ENCODE results near the gene SLC22A1.
"Not testable (repeated sequence)": the region's sequence is repeated elsewhere in the genome, so short reads cannot be mapped to it uniquely, and the experiment has no call there.

SLC22A1 gene

GRCh38 chr6:160088069-160088783 lies 33.4 kb upstream of the SLC22A1 start:
- no peaks in the 10 kb centered on the region for H3K9me3 ChIP-seq
- no peaks in the 10 kb centered on the region for H3K27me3 ChIP-seq (ENCODE audit: low read depth)
- peaks cover 57% of the 10 kb centered on the region for H3K36me3 ChIP-seq (replicated peaks)
- in situ Hi-C loops (cut with MboI; ENCODE audit: low sequenced_read_pairs) = no loop called here
- H3K4me1 ChIP-seq = no peaks in the 10 kb centered on the region
- H3K4me3 ChIP-seq = no peak overlapping the region
- peak in 1 of 2 experiments; percentile 59 for DNase-seq (ENCODE audit: low spot score in 2 of 2)

DNA sequence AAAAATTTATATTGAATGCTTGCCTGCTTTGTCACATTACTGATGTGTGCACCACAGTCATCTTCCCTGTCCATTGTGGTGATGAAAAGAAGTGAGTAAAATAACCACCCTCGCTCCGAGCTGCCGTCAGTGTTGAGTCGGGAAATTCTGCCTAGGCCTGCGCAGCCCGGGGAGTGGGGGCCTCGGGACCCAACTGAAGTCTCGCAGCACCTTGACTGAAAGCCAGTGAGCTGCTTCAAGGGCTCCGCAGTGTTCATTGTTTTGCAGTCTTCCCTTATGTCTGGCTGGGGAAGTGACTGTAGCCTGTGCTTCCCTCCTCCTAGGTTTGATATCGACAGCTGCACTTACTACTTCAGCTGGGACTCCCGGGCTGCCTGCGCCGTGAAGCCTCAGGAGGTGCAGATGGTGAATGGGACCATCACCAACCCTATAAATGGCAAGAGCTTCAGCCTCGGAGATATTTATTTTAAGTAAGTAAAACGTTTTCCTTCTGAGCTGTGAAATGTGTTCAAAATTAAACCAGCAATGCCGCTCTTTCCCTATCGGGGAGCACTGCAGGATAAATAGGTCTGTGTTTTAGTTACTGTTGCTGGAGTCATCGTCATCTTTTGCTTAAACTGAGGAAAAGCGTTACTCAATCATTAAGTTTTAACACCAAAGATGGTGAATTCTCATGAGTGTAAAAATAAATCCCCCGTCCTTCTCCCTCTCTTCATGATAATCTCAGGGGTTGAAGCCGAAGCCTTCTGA lies 32.7 kb upstream of the SLC22A1 start:
- no peaks in the 10 kb centered on the region for H3K4me1 ChIP-seq
- in situ Hi-C loops (cut with MboI; ENCODE audit: low sequenced_read_pairs) = no loop called here
- no peaks in the 10 kb centered on the region for H3K9me3 ChIP-seq
- no peak for DNase-seq (ENCODE audit: low spot score in 2 of 2)
- no peak overlapping the region for H3K4me3 ChIP-seq
- H3K36me3 ChIP-seq (replicated peaks) = peaks cover 59% of the 10 kb centered on the region
- no peaks in the 10 kb centered on the region for H3K27me3 ChIP-seq (ENCODE audit: low read depth)

DNA sequence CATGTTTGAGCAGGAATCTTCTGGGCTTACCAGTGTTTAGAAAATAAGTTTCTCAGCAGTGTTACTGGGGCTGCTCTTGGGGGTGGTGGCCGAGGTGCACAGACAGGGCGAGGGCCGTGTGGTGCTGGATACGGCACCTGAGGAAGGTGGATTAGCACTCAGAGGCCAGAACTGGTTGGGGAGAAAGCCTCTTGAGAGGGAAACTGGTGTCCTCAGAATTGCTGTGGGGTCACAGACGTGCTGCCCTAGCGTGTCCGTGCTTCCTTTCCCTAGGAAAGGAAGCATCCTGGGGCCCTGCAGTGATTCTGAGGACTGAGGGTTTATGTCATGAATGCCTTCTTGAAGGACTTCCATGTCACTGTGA lies 32.1 kb upstream of the SLC22A1 start:
- DNase-seq (ENCODE audit: low spot score in 2 of 2) = no peak
- no peaks in the 10 kb centered on the region for H3K4me1 ChIP-seq
- H3K9me3 ChIP-seq = no peaks in the 10 kb centered on the region
- in situ Hi-C loops (cut with MboI; ENCODE audit: low sequenced_read_pairs) = no loop called here
- peaks cover 60% of the 10 kb centered on the region for H3K36me3 ChIP-seq (replicated peaks)
- no peak overlapping the region for H3K4me3 ChIP-seq
- no peaks in the 10 kb centered on the region for H3K27me3 ChIP-seq (ENCODE audit: low read depth)

GRCh38 chr6:160090442-160091239 lies 31.0 kb upstream of the SLC22A1 start:
- DNase-seq (ENCODE audit: low spot score in 2 of 2); H3K27me3 ChIP-seq (ENCODE audit: low read depth); H3K4me1 ChIP-seq; H3K4me3 ChIP-seq; in situ Hi-C loops (cut with MboI; ENCODE audit: low sequenced_read_pairs); H3K9me3 ChIP-seq: not testable (repeated sequence)
- H3K36me3 ChIP-seq (replicated peaks) = peaks cover 59% of the 10 kb centered on the region

DNA sequence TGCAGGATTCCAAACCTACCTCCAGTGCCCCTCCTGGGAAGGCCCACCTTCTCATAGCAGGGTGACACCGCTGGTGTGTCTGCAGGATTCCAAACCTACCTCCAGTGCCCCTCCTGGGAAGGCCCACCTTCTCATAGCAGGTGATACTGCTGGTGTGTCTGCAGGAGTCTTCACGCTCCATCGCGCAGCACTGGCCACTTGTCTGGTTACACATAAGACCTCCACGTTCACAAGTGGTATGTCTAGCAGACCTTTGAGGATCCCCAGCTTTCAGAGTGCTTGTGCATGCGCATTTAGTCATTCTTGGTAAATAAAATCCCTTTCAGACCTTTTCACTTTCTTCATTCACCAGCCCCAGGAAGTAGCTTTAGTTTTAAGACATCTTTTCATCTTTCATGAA lies 29.4 kb upstream of the SLC22A1 start:
- H3K9me3 ChIP-seq; DNase-seq (ENCODE audit: low spot score in 2 of 2); H3K4me3 ChIP-seq; H3K27me3 ChIP-seq (ENCODE audit: low read depth); in situ Hi-C loops (cut with MboI; ENCODE audit: low sequenced_read_pairs); H3K4me1 ChIP-seq: not testable (repeated sequence)
- peaks cover 60% of the 10 kb centered on the region for H3K36me3 ChIP-seq (replicated peaks)

GRCh38 chr6:160092602-160093001 lies 29.0 kb upstream of the SLC22A1 start:
- H3K4me3 ChIP-seq = no peak overlapping the region
- no peaks in the 10 kb centered on the region for H3K4me1 ChIP-seq
- no peaks in the 10 kb centered on the region for H3K9me3 ChIP-seq
- H3K36me3 ChIP-seq (replicated peaks) = peaks cover 58% of the 10 kb centered on the region
- no peaks in the 10 kb centered on the region for H3K27me3 ChIP-seq (ENCODE audit: low read depth)
- DNase-seq (ENCODE audit: low spot score in 2 of 2) = no peak
- in situ Hi-C loops (cut with MboI; ENCODE audit: low sequenced_read_pairs) = no loop called here

DNA sequence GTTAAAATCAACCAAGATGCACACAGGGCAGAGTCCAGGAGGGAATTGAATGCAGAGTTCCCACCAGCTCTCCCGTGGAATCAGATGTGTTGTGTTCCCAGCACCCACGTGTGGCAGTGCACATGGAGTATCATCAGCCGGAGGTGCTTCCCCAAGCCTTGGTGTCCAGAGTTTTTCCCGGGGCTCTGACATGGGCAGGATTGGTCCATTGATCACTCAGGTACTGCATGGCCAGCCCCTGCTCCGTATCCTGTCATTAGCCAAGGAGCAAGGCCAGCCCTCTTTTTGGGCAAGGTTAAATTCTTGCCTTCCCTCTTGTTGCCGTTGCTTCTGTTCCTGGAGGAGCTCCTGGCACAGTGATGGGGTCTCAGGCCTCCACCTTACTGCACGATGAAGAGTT lies 28.6 kb upstream of the SLC22A1 start:
- H3K4me3 ChIP-seq = no peak overlapping the region
- in situ Hi-C loops (cut with MboI; ENCODE audit: low sequenced_read_pairs) = no loop called here
- peaks cover 55% of the 10 kb centered on the region for H3K36me3 ChIP-seq (replicated peaks)
- no peaks in the 10 kb centered on the region for H3K9me3 ChIP-seq
- no peaks in the 10 kb centered on the region for H3K27me3 ChIP-seq (ENCODE audit: low read depth)
- DNase-seq (ENCODE audit: low spot score in 2 of 2) = no peak
- H3K4me1 ChIP-seq = no peaks in the 10 kb centered on the region

GRCh38 chr6:160093946-160094345 lies 27.7 kb upstream of the SLC22A1 start:
- H3K27me3 ChIP-seq (ENCODE audit: low read depth) = no peaks in the 10 kb centered on the region
- no peaks in the 10 kb centered on the region for H3K4me1 ChIP-seq
- H3K36me3 ChIP-seq (replicated peaks) = peaks cover 53% of the 10 kb centered on the region
- no peak overlapping the region for H3K4me3 ChIP-seq
- in situ Hi-C loops (cut with MboI; ENCODE audit: low sequenced_read_pairs) = no loop called here
- no peaks in the 10 kb centered on the region for H3K9me3 ChIP-seq
- DNase-seq (ENCODE audit: low spot score in 2 of 2) = no peak

DNA sequence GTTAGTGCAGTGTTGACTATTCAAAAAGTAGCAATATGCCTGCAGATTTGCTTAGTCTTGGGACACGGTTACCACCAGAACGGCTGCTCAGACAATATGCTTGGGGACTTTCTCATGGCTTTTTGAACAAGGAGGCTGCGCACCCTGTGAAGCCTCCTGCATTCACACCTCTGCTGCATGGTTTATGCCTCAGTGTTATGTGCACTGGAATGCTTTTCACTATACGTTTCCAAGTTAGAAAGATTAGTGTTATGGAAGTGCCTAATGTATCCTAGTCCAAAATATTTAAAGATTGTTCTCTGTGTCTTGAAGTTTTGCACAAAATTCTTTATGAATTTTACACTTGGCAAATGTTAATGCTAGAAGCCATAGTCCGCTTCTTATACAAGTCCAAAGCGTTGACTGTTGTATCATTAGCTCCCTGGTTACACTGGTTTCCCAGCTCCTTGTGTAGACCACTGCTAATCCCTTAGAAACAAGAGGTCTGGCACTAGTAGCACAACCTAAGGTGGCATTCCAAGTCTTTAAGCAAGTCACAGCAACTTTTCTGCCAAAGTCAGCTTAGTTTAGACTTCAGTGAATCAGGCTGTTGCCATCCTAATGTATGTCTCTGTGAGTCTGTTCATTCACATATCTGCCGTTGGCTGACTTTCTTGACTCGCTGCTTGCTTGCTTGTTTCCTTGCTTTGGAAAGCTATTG lies 26.3 kb upstream of the SLC22A1 start:
- in situ Hi-C loops (cut with MboI; ENCODE audit: low sequenced_read_pairs) = no loop called here
- no peak for DNase-seq (ENCODE audit: low spot score in 2 of 2)
- peaks cover 41% of the 10 kb centered on the region for H3K36me3 ChIP-seq (replicated peaks)

DNA sequence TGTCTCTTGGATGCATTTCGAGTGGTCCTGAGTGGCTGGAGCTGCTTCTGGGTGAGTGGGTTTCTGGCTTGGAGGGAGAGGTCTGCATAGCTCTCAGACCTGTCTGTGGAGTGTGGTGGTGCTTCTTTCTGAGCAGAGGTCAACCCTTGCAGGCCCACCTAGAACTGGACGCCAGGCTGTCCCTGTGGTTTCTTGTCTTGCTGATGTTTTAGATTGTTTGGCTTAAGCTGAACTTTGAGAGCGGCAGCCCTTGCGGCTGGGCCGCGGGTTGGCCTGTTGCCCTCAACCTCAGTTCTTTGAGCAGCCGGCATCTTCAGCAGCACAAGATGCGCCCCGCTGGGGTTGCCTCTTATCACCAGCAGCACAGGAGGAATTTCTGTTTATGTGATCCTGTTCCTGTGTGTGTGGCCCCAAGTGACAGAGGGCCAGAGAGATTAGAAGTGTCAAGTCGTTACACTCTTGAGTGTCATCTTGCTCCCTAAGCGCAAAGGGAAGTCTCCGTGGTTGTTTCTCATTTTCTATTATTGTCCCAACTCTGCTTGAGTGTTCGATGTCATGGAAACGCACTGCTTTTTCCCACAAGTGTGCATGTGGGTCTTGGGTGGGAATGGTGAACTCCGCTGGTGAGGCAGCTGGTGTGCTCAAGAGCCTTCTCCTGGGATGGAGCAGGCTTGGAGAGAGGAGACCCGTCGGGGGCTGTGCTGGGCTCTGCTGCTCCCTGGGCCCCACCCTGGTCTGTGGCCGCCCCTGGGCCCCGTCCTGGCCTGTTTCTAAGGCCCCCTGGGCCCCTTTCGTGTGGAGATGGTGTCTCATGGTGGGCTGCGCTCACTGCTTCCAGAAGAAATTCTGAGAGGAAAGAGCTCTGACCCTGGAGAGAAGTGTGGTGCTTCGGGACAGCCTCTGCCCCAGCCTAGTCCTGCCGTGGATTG lies 20.1 kb upstream of the SLC22A1 start:
- in situ Hi-C loops (cut with MboI; ENCODE audit: low sequenced_read_pairs) = no loop called here
- H3K9me3 ChIP-seq = no peaks in the 10 kb centered on the region
- H3K4me3 ChIP-seq = no peak overlapping the region
- peaks cover 24% of the 10 kb centered on the region for H3K36me3 ChIP-seq (replicated peaks)
- no peaks in the 10 kb centered on the region for H3K4me1 ChIP-seq
- no peaks in the 10 kb centered on the region for H3K27me3 ChIP-seq (ENCODE audit: low read depth)
- no peak for DNase-seq (ENCODE audit: low spot score in 2 of 2)

More for the DNA sequence above, 26.3 kb upstream of the SLC22A1 start:
- no peak overlapping the region for H3K4me3 ChIP-seq
- H3K27me3 ChIP-seq (ENCODE audit: low read depth) = no peaks in the 10 kb centered on the region
- H3K9me3 ChIP-seq = no peaks in the 10 kb centered on the region
- no peaks in the 10 kb centered on the region for H3K4me1 ChIP-seq

DNA sequence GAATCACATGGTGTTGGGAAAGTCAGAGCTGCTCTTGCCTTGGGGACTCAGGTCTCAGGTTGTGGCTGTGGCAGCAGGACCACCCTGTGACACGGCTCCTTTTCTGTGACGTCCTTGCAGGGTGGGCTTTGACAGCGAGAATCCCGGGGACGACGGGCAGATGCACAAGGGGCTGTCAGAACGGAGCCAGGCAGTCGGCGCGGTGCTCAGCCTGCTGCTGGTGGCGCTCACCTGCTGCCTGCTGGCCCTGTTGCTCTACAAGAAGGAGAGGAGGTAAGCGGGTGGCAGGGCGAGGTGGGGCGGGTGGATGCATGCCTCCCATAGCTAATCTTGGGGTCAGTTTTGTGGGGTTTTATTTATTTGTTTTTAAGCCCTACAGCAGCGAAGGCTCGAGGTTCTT lies 19.2 kb upstream of the SLC22A1 start:
- in situ Hi-C loops (cut with MboI; ENCODE audit: low sequenced_read_pairs) = no loop called here
- Histone ChIP-seq H3K4me1 (no peaks in the 10 kb centered on the region), H3K27me3 (ENCODE audit: low read depth) (no peaks in the 10 kb centered on the region), H3K36me3 (replicated peaks) (peaks cover 20% of the 10 kb centered on the region), H3K9me3 (no peaks in the 10 kb centered on the region), H3K4me3 (no peak overlapping the region)
- DNase-seq (ENCODE audit: low spot score in 2 of 2) = no peak

DNA sequence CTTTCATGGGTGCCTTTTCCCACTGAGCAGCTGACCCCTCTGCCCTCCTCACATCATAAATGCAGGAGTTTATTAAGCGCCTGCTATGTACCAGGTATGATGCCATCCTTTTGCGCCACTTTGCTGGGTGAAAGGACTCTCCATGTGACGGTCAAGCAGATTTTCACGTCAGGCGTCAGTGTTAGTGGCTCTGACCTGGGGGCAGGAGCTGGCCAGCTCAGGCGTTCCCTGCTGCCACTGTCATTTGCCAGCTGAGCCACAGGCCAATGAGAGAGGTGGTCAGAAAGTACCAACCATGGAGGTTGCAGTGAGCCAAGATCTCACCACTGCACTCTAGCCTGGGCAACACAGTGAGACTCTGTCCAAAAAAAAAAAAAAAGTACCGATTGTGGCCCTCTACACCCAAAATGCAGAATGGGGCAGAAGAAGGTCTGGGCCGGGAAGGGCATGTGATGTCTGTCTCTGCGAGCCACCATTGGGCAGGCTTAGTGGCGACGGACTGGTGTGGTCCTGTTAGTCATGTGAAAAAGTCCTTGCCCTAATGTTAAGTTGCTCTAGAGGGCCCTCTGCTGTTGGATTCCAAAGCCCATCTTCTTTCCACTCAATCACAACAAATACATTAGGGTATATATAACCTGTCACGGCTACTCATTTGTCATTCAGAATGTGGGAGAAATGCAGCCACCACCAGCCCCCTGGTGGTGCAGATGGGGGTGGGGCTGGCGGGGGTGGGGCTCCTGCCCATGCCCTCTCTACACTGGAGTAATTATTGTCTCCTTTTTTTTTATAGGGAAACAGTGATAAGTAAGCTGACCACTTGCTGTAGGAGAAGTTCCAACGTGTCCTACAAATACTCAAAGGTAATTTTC lies 18.4 kb upstream of the SLC22A1 start:
- Histone ChIP-seq H3K4me3 (no peak overlapping the region), H3K4me1 (no peaks in the 10 kb centered on the region), H3K9me3 (no peaks in the 10 kb centered on the region), H3K36me3 (replicated peaks) (peaks cover 20% of the 10 kb centered on the region), H3K27me3 (ENCODE audit: low read depth) (no peaks in the 10 kb centered on the region)
- in situ Hi-C loops (cut with MboI; ENCODE audit: low sequenced_read_pairs) = no loop called here
- peak; percentile 31 to 61 for DNase-seq (ENCODE audit: low spot score in 2 of 2)

Measured in HAP-1 (cell line).